ENCODE results near the gene MARCHF6. TPM values are rescaled to one million over a fixed set of nuclear protein-coding genes. Genes with fewer than 3 reads are reported as not detected.
"Not testable (repeated sequence)": the region's sequence is repeated elsewhere in the genome, so short reads cannot be mapped to it uniquely, and the experiment has no call there.

Gene MARCHF6
- total and polyA plus RNA-seq, 4 donors: 35.4 to 185 (median 105) TPM

DNA sequence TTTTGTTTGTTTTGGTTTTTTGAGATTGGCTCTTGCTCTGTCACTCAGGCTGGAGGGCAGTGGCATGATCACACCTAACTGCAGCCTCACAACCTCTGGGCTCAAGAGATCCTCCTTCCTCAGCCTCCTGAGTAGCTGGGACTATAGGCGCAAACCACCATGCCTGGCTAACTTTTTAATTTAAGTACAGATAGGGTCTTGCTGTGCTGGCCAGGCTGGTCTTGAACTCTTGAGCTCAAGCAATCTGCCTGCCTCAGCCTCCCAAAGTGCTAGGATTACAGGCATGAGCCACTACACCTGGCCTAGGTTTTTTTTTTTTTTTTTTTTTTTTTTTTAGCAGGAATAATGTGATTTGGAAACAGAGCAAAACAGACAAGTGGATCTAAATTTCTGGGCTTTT is 37.6 kb downstream of the MARCHF6 start:
- 98 to 100% methylated on average over 1 of the region's 1 CpG for WGBS, 2 donors
- no peak overlapping the region for H3K9ac ChIP-seq (ENCODE audit: insufficient read depth in 1 of 2, low read length in 2 of 2)
- H3K4me3 ChIP-seq: no peak overlapping the region
- no peaks in the 10 kb centered on the region for H3K9me3 ChIP-seq (ENCODE audit: control insufficient read depth in 4 of 4, insufficient read depth in 3 of 4, low read length in 3 of 4)
- no peaks in the 10 kb centered on the region for H3K27me3 ChIP-seq (ENCODE audit: control insufficient read depth in 3 of 3, insufficient read depth in 3 of 3, low read length in 2 of 3)
- H3K4me1 ChIP-seq (ENCODE audit: control insufficient read depth in 5 of 5, insufficient read depth in 5 of 5, low read length in 5 of 5): no peaks in the 10 kb centered on the region
- H3K27ac ChIP-seq (ENCODE audit: low read depth in 1 of 2, low read length in 1 of 2): no peak overlapping the region
- no peak for ATAC-seq (ENCODE audit: insufficient read depth, low FRiP score)
- H3K36me3 ChIP-seq (ENCODE audit: control insufficient read depth in 4 of 4, insufficient read depth in 4 of 4, low read length in 4 of 4): peaks cover 21 to 56% (median 38%) of the 10 kb centered on the region in 4 donors
- TF ChIP-seq, protein P1, sequence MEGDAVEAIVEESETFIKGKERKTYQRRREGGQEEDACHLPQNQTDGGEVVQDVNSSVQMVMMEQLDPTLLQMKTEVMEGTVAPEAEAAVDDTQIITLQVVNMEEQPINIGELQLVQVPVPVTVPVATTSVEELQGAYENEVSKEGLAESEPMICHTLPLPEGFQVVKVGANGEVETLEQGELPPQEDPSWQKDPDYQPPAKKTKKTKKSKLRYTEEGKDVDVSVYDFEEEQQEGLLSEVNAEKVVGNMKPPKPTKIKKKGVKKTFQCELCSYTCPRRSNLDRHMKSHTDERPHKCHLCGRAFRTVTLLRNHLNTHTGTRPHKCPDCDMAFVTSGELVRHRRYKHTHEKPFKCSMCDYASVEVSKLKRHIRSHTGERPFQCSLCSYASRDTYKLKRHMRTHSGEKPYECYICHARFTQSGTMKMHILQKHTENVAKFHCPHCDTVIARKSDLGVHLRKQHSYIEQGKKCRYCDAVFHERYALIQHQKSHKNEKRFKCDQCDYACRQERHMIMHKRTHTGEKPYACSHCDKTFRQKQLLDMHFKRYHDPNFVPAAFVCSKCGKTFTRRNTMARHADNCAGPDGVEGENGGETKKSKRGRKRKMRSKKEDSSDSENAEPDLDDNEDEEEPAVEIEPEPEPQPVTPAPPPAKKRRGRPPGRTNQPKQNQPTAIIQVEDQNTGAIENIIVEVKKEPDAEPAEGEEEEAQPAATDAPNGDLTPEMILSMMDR (IDR thresholded peaks at IDR 0.05; ENCODE audit: control extremely low read depth, extremely low read depth): no peak
- DNase-seq: no peak

DNA sequence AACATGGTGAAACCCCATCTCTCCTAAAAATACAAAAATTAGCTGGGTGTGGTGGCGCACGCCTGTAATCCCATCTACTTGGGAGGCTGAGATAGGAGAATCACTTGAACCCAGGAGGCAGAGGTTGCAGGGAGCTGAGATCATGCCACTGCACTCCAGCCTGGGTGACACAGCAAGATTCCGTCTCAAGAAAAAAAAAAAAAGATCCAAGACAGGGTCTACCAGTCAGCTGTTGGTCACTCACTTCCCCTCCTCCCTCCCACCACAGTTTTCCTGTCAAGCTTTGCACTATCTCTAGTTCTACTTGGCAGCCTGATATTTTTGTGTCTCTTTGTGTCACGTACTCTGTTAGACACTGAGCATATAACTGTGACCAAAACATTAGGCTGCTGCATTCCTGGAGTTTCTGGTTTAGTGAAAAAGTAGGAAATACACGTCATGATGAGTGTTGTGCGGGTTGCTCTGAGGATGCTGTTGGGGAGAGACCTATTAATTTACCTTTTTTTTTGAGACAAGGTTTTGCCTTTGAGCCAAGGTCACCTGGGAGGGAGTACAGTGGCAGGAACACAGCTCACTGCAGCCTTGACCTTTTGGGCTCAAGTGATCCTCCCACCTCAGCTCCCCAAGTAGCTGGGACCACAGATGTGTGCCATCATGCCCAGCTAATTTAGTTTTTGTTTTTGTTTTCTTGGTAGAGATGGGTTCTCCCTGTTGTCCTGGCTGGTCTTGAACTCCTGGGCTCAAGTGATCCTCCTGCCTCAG is 39.3 kb downstream of the MARCHF6 start:
- 88% methylated on average over 6 of the region's 6 CpGs for WGBS, 2 donors
- H3K9ac ChIP-seq (ENCODE audit: insufficient read depth in 1 of 2, low read length in 2 of 2); DNase-seq; H3K9me3 ChIP-seq (ENCODE audit: control insufficient read depth in 4 of 4, insufficient read depth in 3 of 4, low read length in 3 of 4); ATAC-seq (ENCODE audit: insufficient read depth, low FRiP score); H3K27me3 ChIP-seq (ENCODE audit: control insufficient read depth in 3 of 3, insufficient read depth in 3 of 3, low read length in 2 of 3); H3K4me1 ChIP-seq (ENCODE audit: control insufficient read depth in 5 of 5, insufficient read depth in 5 of 5, low read length in 5 of 5); H3K4me3 ChIP-seq: not testable (repeated sequence)
- Histone ChIP-seq H3K27ac (ENCODE audit: low read depth in 1 of 2, low read length in 1 of 2) (peak overlapping the region in 1 of 2 donors; percentile 72), H3K36me3 (ENCODE audit: control insufficient read depth in 4 of 4, insufficient read depth in 4 of 4, low read length in 4 of 4) (peaks cover 23 to 60% (median 43%) of the 10 kb centered on the region in 4 donors)

- H3K4me1 ChIP-seq (ENCODE audit: control insufficient read depth in 5 of 5, insufficient read depth in 5 of 5, low read length in 5 of 5): peaks cover 0 to 4% (median 0%) of the 10 kb centered on the region in 5 donors
- DNase-seq (no peak), ATAC-seq (ENCODE audit: insufficient read depth, low FRiP score) (no peak)
- H3K9me3 ChIP-seq (ENCODE audit: control insufficient read depth in 4 of 4, insufficient read depth in 3 of 4, low read length in 3 of 4): no peaks in the 10 kb centered on the region
- peaks cover 21 to 62% (median 45%) of the 10 kb centered on the region in 4 donors for H3K36me3 ChIP-seq (ENCODE audit: control insufficient read depth in 4 of 4, insufficient read depth in 4 of 4, low read length in 4 of 4)
- TF ChIP-seq, protein P1 (IDR thresholded peaks at IDR 0.05; ENCODE audit: control extremely low read depth, extremely low read depth): no peak
- no peaks in the 10 kb centered on the region for H3K27me3 ChIP-seq (ENCODE audit: control insufficient read depth in 3 of 3, insufficient read depth in 3 of 3, low read length in 2 of 3)
- peak overlapping the region in 1 of 2 donors; percentile 72 for H3K27ac ChIP-seq (ENCODE audit: low read depth in 1 of 2, low read length in 1 of 2)
- H3K4me3 ChIP-seq: no peak overlapping the region
- WGBS, 2 donors: 87 to 91% methylated on average over 2 of the region's 2 CpGs
- no peak overlapping the region for H3K9ac ChIP-seq (ENCODE audit: insufficient read depth in 1 of 2, low read length in 2 of 2)
Observed at GRCh38 chr5:10393491-10393890, 40.0 kb downstream of the MARCHF6 start.

GRCh38 chr5:10396552-10396951 is 43.1 kb downstream of the MARCHF6 start:
- DNase-seq: no peak
- ATAC-seq (ENCODE audit: insufficient read depth, low FRiP score): no peak
- Histone ChIP-seq H3K36me3 (ENCODE audit: control insufficient read depth in 4 of 4, insufficient read depth in 4 of 4, low read length in 4 of 4) (peaks cover 18 to 56% (median 33%) of the 10 kb centered on the region in 4 donors), H3K9ac (ENCODE audit: insufficient read depth in 1 of 2, low read length in 2 of 2) (no peak overlapping the region), H3K4me1 (ENCODE audit: control insufficient read depth in 5 of 5, insufficient read depth in 5 of 5, low read length in 5 of 5) (peaks cover 0 to 17% (median 8%) of the 10 kb centered on the region in 5 donors), H3K4me3 (no peak overlapping the region), H3K27ac (ENCODE audit: low read depth in 1 of 2, low read length in 1 of 2) (no peak overlapping the region), H3K27me3 (ENCODE audit: control insufficient read depth in 3 of 3, insufficient read depth in 3 of 3, low read length in 2 of 3) (no peaks in the 10 kb centered on the region), H3K9me3 (ENCODE audit: control insufficient read depth in 4 of 4, insufficient read depth in 3 of 4, low read length in 3 of 4) (no peaks in the 10 kb centered on the region)
- TF ChIP-seq, protein P1 (IDR thresholded peaks at IDR 0.05; ENCODE audit: control extremely low read depth, extremely low read depth): no peak
- 85 to 90% methylated on average over 5 of the region's 5 CpGs for WGBS, 2 donors
